ENCODE data around the gene TEAD1. TPM values are rescaled to one million over a fixed set of nuclear protein-coding genes. Genes with fewer than 3 reads are reported as not detected.

TEAD1 gene
- total and polyA plus RNA-seq, 2 donors (not counting 3 experiments of a cell fraction or from before 2014, with no cell fraction given), result 15.3 to 49.0 TPM

- DNase-seq (ENCODE audit: low read depth, low spot score), result no peak
- Histone ChIP-seq H3K27me3 (ENCODE audit: control insufficient read depth in 2 of 2, insufficient read depth in 2 of 2, low read length in 2 of 2) (no peaks in the 10 kb centered on the region), H3K79me2 (ENCODE audit: control insufficient read depth, insufficient read depth, low read length) (peaks cover 3% of the 10 kb centered on the region), H3K9me3 (replicated peaks; ENCODE audit: control insufficient read depth, insufficient read depth, low read length) (no peaks in the 10 kb centered on the region), H3K27ac (ENCODE audit: insufficient read depth, low read depth, low read length) (no peak overlapping the region), H3K9ac (replicated peaks; ENCODE audit: extremely low read depth, insufficient read depth, low read length) (no peak overlapping the region), H3K9me1 (replicated peaks; ENCODE audit: control insufficient read depth, extremely low read depth, insufficient read depth, low read length) (no peaks in the 10 kb centered on the region), H2AFZ (ENCODE audit: low read depth, low read length) (no peak overlapping the region), H3K36me3 (ENCODE audit: control insufficient read depth in 2 of 2, extremely low read depth in 1 of 2, insufficient read depth in 2 of 2, low read length in 2 of 2) (no peaks in the 10 kb centered on the region), H3K4me2 (ENCODE audit: insufficient read depth, low read length) (no peak overlapping the region), H4K20me1 (replicated peaks; ENCODE audit: control insufficient read depth, extremely low read depth, insufficient read depth, low read length) (no peaks in the 10 kb centered on the region), H3K4me3 (replicated peaks in 1 of 3; ENCODE audit: insufficient read depth in 1 of 3, low read depth in 1 of 3, low read length in 3 of 3) (no peak overlapping the region), H3K4me1 (ENCODE audit: control insufficient read depth, extremely low read depth, insufficient read depth, low read length) (no peaks in the 10 kb centered on the region)
- TF ChIP-seq MYC (IDR thresholded peaks at IDR 0.05; ENCODE audit: low read depth, low read length) (no peak), POLR2AphosphoS5 (IDR thresholded peaks at IDR 0.05; ENCODE audit: insufficient read depth, low read depth, low read length) (no peak), MAX (IDR thresholded peaks at IDR 0.05; ENCODE audit: insufficient read depth, insufficient read length) (no peak)
- no TSS peak for BruUV-seq (replicated peaks)
- ChIA-PET CTCF (no interaction called here), POLR2A (interaction anchor here (0.8 kb wide), 1 partner anchor 11 kb away, joined by 3 read pairs; no protein-coding TSS in a partner anchor)
- dilution Hi-C loops (cut with MboI; ENCODE audit: extremely low pct_ligation_motif_present, low sequenced_read_pairs) (no loop called here), intact Hi-C loops (cut with micrococcal nuclease) (no loop called here)
- no peak for FAIRE-seq
Observed at GRCh38 chr11:12853652-12854296, 179.6 kb downstream of the TEAD1 start.

GRCh38 chr11:12854297-12854661 is 180.1 kb downstream of the TEAD1 start:
- Histone ChIP-seq H3K9ac (replicated peaks; ENCODE audit: extremely low read depth, insufficient read depth, low read length) (no peak overlapping the region), H4K20me1 (replicated peaks; ENCODE audit: control insufficient read depth, extremely low read depth, insufficient read depth, low read length) (no peaks in the 10 kb centered on the region), H2AFZ (ENCODE audit: low read depth, low read length) (no peak overlapping the region), H3K9me1 (replicated peaks; ENCODE audit: control insufficient read depth, extremely low read depth, insufficient read depth, low read length) (no peaks in the 10 kb centered on the region), H3K4me2 (ENCODE audit: insufficient read depth, low read length) (no peak overlapping the region), H3K9me3 (replicated peaks; ENCODE audit: control insufficient read depth, insufficient read depth, low read length) (no peaks in the 10 kb centered on the region), H3K27me3 (ENCODE audit: control insufficient read depth in 2 of 2, insufficient read depth in 2 of 2, low read length in 2 of 2) (no peaks in the 10 kb centered on the region), H3K36me3 (ENCODE audit: control insufficient read depth in 2 of 2, extremely low read depth in 1 of 2, insufficient read depth in 2 of 2, low read length in 2 of 2) (no peaks in the 10 kb centered on the region), H3K4me1 (ENCODE audit: control insufficient read depth, extremely low read depth, insufficient read depth, low read length) (no peaks in the 10 kb centered on the region), H3K4me3 (replicated peaks in 1 of 3; ENCODE audit: insufficient read depth in 1 of 3, low read depth in 1 of 3, low read length in 3 of 3) (no peak overlapping the region), H3K79me2 (ENCODE audit: control insufficient read depth, insufficient read depth, low read length) (peaks cover 4% of the 10 kb centered on the region), H3K27ac (ENCODE audit: insufficient read depth, low read depth, low read length) (no peak overlapping the region)
- dilution Hi-C loops (cut with MboI; ENCODE audit: extremely low pct_ligation_motif_present, low sequenced_read_pairs), result no loop called here
- no peak for FAIRE-seq
- CTCF ChIA-PET, result interaction anchor here (1.4 kb wide), 1 partner anchor 15 kb away, joined by 4 read pairs; no protein-coding TSS in a partner anchor
- intact Hi-C loops (cut with micrococcal nuclease), result no loop called here
- TF ChIP-seq MAX (IDR thresholded peaks at IDR 0.05; ENCODE audit: insufficient read depth, insufficient read length) (no peak), POLR2A (IDR thresholded peaks at IDR 0.05; ENCODE audit: low read depth, low read length) (no peak), MYC (IDR thresholded peaks at IDR 0.05; ENCODE audit: low read depth, low read length) (no peak), EZH2 (IDR thresholded peaks at IDR 0.05; ENCODE audit: borderline replicate concordance, low read depth, low read length, severe bottlenecking) (no peak), FOS (IDR thresholded peaks at IDR 0.05; ENCODE audit: borderline replicate concordance, insufficient read depth, low read length) (no peak), CTCF (IDR thresholded peaks at IDR 0.05; ENCODE audit: extremely low read depth in 1 of 2, insufficient read depth in 1 of 2, low read depth in 1 of 2, low read length in 2 of 2) (no peak)
- BruUV-seq (replicated peaks), result no TSS peak
- no peak for DNase-seq (ENCODE audit: low read depth, low spot score)
- POLR2A ChIA-PET, result no interaction called here
